Measurements from ENCODE around the gene RHEB.

The RHEB gene

DNA sequence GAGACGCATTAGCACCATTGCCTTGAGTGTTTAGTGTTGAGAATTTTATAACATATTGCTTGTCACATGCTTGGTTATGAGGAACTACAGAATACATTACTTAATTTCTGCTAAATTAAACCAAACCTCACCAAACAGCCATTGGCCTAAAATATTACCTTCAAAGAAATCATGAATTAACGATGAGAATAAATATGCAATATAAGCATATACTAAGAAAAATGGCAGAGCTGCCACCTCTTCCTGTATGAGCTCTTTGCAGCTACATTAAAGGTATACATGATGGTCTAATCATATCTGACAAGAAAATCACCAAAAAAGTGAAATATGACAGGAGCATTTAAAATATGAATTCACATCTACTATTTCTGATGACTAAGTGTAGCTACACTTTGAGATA, 5.2 kb upstream of the RHEB start:
- no peak for DNase-seq (ENCODE audit: low read depth)

DNA sequence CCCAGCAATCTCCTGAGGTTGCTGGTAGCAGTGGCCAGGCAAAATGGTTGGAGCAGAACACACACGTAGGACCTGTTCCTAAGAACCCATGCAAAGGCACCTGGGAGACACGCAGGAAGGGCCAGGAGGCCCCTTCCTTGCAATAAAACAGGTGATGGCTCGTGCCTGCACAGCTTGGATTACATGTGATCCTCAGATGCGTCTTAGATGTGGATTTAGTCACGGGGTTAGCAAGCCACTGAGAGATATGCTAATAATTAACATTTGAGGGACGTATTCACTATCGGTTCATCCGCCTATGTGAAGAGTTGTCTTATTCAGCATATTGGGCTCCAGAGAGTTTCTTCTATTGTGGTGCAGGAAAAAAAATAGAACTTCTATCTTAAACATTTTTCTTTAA, 4.6 kb upstream of the RHEB start:
- DNase-seq (ENCODE audit: low read depth), result no peak

DNA sequence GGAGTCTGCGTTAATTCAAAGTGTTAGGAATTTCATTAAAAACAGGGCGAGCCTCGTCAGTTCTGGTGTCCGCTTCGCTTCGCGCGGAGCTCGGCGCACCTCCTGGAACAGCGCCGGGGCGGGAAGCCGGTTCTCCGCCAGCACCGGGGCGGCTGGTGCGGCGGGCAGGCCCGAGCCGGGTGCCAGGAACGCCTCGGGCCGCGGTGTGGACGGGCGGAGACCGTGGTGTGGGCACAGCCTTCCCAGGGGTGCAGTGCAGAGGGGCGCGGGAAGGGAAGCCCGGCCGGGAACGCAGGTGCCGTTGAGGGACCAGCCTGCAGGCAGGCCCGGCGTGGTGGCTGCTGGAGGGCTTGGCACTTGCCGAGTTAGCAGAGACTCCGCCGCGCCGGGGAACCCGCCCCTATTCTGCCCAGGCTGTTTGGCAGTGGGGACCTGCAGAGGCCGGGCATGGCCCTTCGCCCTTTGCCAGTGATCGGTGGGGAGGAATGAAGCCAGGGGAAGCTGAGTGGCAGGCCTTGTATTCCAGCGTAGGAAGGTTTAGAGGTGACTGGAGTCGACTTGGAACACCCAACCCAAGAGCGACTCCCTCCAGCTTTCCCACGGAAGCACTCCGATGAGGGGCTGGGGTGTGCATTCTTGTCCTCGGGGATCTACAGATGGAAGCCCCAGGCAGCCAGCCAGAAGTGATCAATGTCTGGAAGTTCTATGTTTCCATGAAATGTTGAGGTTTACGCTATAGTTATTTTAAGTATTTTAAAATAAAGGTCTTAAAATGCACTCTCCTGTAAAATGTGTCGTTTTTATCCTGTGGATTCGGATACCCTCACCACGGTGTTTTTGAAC, 945 bp upstream of the RHEB start:
- peak; percentile 37 for DNase-seq (ENCODE audit: low read depth)

DNA sequence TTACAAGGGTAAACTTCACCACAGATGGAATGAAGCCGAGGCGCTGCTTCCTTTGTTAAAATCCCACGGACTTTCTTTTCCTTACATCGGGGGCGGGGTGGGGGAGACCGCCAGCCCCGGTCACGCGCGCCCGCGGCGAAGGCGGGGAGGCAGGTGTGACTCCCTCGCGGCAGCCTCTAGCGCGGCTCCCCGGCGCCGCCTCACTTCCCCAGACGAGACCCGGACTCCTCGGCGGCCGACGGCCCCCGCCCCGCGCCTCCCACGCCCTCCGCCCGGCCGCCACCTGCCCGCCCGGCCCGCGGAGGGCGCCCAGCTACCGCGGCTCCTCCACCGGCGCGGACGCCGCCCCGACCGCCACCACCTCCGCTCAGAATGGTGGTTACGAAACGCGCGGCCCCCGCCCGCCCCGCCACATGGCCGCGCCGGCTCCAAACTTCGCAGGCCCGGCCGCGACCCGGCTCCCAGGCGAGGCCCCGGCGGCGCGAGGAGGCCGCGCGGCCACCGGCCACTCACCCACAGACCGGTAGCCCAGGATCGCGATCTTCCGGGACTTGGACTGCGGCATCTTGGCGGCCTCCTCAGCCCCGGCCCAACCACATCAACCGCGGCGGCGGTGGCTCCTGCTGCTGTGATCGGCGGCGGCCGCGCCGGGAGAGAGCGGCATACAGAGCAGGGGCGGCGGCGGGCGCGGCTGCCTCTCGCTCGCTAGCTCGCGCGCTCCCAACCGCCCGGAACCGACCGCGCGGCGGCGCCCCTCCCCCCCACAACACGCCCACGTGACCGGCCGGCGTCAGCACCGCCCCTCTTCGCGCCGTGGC, 539 bp downstream of the RHEB start:
- DNase-seq (ENCODE audit: low read depth), result peak; percentile 42

DNA sequence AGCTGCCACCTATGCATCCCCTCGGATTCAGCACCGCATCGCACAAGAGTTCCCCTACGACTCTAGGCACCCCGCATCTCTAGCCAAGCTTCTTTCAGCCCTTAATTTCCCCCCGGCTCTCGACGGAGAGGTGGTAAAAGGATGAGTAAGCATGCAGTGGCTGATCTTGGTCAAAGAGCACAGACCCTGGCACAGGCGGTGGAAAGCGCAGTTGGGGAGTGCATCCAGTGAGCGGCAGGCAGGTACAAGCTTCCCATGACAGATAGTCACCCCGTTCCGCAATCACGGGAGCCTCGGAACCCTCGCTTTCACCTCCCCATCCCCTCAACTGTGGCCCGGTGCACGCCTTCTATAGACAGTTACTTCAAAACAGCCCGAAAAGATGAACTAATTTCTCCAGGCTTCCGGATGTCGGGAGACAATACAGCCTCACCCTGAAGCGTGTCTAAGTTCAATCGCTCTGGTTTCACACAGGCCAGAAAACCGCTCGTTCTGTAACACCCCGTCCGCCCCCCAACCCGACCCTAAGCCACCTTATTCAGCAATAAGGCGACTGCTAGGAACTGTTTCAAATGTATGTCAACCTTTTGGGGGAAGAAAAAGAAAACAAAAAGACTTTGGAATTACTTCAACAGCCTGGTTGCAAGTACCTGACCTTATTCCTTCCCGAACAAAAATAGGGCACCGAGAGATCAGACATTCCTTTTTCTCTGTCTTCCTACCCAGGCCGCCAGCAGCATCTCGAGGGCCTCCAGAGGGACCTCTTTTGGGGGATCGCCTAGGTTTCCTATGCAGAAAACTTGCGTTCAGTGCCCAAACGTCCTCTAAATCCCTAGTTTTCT, 1.4 kb downstream of the RHEB start:
- peak; percentile 77 for DNase-seq (ENCODE audit: low read depth)

DNA sequence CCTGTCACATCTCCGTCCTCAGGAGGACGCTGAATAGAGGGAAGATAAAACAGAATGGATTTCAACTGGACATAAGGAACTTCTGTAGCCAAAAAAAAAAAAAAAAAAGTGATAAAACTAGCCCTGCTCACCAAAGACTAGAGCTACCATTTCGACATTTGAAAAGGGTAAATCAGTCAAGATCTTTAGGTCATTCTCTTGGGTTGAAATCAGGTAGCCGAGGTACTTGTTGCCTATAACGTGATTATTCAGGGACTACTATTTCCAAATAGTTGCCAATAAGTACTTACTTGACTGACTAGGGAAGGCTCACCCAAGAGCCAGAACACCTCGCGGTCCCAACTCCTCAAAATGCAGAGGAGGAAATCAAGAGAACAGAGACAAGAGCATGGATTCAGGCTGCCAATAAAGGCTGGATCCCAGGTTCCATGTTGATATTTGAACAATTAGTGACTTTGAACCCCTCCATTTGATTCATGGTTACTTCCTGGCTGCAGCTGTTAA, 2.0 kb downstream of the RHEB start:
- DNase-seq (ENCODE audit: low read depth), result no peak

DNA sequence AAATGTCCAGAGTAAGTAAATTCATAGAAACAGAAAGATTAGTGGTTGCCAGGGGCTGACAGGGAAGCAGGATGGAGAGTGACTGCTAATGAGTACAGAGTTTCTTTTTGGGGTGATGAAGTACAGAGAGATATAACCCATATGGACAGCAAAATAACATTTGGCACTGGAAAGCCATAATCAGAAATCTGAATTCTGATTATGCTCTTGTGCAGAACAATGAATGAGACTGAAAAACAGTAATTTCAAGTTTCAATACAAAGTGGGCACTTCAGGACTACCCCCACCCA, 4.5 kb downstream of the RHEB start:
- no peak for DNase-seq (ENCODE audit: low read depth)

DNA sequence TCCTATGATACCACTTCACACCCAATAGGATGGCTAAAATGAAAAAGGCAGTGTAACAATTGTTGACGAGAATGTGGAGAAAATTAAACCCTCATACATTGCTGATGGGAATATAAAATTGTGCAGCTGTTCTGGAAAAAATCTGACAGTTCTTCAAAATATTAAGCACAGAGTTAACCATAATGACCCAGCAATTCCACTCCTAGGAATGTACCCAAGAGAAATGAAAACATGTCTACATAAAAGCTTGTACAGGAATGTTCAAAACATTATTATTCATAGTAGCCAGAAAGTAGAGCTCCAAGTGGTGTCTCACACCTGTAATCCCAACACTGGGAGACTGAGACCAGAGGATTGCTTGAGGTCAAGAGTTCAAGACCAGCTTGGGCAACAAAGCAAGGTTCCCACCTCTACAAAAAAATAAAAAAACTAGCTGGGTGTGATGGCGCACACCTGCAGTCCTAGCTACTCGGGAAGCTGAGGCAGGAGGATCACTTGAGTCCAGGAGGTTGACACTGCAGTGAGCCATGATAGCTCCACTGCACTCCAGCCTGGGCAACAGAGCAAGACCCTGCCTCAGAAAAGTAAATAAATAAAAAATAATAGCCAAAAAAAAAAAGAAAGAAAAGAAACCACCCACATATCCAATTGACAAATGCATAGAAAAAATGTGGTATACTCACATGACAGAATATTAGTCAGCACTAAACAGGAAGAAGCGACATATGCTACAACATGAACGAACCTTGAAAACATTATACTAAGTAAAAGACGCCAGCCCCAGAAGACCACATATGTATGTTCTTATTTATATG, 5.0 kb downstream of the RHEB start:
- peak; percentile 36 for DNase-seq (ENCODE audit: low read depth)

DNA sequence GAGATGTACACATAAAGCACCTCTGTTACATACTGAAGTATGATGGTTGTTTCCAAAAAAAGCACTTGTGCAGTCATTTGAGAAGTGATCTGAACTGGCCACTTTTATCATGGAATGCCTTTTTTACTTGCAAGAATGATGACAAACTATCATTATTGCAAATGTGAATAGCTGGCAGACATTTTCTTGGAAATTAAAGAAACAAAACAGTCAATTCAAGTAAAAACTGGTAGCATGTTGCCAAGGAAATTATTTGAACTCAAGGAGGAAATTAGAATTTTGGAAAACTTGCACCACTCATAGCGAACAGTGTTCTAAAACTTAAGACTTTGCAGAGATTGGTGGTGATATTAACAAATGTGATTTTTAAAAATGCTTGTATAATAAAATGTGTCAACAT, 6.6 kb downstream of the RHEB start:
- DNase-seq (ENCODE audit: low read depth), result no peak

DNA sequence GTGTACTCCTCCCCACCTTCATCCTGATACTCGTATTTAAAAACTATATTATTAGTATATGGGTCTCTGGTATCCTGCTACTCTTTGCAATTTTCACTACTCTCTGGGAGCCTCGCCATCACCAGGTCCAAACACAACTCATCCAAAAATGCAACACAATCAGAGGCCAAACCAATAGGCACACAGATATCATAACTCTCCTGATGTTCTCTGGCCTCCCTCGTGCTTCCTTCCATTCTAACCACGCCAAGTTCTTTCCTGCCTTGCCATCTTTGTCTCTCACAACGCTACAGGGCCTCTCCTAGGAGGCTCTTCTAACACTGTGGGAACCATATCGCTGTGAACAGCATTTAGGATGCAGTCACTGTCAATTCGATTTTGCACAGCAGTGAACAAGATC, 7.3 kb downstream of the RHEB start:
- no peak for DNase-seq (ENCODE audit: low read depth)

DNA sequence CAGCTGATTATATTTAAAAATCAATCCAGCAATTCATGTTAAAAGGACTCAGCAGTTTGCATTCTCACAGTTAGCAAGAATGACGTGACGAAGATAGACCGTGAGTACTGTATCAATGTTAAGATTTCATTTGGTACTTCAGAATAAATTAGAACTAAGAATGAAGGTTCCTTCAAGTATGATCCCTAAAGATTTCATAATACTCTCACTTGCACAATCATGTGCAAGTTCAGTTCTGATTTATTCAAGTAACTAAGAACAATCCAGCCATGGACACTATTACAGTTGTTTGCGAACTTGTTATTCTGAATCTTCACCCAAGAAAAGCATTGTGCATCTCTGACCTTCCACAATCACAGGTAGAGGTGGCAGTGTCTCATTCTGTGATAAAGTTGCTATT, 7.7 kb downstream of the RHEB start:
- no peak for DNase-seq (ENCODE audit: low read depth)

DNA sequence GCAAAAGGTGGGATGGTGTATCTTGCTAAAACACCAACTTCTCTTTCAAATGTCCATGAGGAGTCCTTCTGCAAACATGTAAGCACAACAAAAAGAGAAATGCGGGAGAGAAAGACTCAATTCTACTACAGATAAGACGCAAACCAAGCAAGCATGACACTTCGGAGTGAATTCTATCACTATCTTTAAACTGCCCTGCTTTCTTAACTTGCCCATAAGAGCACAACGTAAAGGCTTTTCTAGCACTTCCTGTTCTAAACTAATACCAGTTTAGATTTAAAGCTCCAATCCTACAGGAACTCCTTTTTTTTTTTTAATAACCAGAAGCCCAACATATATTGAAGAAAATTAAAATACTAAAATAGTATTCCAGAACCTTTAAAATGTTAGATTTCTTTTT, 8.4 kb downstream of the RHEB start:
- DNase-seq (ENCODE audit: low read depth), result no peak

DNA sequence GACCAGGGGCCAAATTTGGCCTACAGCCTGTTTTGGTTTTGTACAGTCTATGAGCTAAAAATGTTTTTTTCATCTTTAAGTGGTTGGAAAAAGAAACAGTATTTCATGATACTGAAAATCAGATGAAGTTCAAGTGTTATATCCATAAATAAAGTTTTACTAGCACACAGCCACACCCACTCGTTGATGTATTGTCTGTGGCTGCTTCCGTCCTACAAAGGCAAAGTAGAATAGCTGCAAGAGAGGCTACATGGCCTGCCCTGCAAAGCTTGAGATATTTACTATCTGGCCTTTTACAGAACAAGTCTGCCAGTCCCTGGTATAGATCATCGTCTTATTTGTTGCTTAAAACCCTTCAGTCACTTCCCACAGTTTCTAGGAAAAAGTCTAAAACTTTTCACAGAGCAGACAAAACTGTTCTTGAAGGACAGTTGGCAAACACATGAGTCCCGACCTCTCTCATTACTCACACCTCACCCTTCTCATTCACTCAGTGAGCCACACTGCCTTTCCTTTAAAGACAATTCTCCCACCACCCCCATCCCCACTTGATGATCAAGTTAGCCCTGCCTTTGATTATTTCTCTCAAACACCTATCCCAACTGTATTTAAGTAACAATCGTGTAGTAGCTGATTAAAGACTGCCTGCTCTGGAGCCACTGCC, 9.9 kb downstream of the RHEB start:
- no peak for DNase-seq (ENCODE audit: low read depth)

DNA sequence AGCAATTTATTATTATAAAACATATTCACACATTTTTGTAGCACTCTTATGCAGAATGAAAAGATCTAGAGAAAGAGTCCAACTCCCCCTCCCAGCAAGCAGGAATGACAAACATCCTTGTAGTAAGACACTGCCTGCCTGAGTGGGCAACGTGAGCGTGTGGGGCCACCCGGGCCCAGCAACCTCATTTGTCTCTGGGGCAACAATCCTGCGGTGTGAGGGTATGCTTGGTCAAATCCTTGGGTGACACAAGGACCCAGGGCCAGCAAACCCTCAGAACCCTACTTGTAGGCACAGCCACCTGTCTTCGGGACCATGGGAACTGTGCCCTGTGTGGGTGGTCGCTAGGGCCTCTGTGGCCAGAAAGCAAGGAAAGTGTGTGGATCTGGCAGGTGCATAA, 10.7 kb downstream of the RHEB start:
- DNase-seq (ENCODE audit: low read depth), result no peak

DNA sequence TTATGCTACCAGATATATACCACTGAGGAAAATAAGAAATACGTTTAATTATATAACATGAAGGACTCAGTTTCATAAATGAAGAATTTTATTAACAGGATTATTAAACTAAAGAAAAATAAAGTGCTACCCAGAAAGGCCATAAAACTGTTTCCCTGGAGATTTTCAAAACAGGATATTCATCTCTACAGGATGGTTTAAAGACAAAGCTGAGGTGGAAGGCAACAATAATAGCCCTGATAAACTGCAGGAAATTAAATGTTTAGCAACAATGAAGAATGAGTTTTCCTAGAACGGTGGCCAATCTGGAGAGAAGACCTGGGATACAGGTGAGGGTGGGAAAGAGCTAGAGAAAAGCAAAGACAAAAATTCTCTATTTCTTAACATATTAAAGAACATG, 11.9 kb downstream of the RHEB start:
- DNase-seq (ENCODE audit: low read depth), result no peak

DNA sequence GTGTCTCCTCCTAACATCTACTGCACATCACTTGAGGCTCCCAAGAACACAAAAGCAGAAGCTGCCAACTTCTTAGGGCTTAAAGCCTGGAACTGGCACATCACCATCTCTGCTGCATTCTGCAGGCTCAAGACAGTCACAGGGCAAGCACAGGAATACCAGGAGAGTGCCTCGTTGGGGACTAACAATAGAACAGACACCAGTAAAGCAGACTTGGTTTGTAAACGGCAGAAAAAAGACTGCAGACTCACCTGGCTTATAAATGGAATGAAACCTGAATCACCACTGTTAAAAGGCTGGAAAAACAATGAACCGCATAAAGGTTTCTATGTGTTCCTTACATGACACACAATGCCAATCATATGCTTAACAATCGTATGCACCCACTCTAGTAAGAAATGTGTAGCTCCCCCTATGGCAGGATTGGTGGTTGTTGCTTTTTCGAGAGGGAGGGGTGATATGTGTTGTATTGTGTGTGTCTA, 12.8 kb downstream of the RHEB start:
- no peak for DNase-seq (ENCODE audit: low read depth)

DNA sequence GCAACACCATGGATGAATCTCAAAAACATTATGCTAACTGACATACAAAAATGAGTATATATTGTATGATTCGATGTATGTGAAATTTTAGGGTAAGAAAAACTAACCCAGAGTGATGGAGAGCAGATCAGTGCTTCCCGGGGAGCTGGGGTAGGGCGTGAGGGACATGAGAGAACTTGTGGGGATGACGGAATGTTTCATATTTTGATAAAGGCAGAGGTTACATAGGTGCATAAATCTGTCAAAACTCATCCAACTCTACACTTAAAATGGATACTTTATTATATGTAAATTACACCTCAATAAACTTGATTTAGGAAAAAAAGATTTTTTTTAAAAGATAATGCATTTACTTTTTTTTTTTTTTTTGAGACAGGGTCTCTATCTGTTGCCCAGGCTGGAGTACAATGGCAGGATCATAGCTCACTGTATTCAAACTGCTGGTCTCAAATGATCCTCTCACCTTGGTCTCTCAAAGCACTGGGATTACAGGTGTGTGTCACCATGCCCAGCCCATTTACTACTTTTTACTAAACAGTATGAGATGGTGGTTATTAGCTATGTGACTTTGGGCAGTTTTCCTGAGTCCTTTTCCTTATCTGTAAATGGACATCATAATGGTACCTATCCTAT, 13.7 kb downstream of the RHEB start:
- no peak for DNase-seq (ENCODE audit: low read depth)

DNA sequence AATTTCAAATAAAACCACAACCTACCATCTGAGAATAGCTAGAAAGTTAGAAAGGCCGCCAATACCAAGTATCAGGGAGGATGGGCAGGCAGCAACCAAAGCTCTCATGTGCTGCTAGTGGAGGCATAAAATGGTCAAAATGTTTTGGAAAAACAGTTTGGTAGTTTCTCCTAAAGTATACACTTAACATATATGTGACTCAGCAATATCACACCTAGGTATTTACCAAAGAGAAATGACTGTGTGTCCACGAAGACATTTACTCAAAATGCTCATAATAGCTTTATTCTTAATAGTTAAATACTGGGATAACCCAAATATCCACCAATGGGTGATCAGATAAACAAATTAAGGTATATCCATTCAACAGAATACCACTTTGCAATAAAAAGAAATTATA, 14.3 kb downstream of the RHEB start:
- peak; percentile 30 for DNase-seq (ENCODE audit: low read depth)

DNA sequence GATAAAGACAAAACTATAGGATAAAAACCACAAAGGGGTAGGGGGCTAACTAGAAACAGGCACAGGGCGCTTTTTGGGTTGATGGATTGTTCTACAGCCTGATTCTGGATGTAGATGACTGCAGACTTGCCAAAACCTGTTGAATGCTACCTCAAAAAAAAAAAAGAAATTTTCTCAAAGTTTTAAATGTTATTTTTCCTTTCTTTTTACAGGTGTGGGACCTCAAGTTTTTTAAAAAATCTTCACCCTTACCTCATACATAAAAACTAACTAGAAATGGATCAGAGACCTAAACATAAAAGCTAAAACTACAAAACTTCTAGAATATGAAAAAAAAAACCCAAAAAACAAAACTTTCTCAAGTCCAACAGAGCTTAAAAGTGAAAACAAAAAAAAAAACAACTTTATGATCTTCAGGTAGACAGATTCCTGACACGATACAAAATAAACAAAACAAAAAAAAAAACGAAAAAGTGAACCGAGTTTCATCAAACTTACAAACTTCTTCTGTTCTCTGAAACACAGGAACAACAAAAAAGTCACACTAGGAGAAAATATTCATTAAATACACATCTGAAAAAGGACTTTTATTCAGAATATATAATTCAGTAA, 14.9 kb downstream of the RHEB start:
- DNase-seq (ENCODE audit: low read depth), result no peak
